Inflammatory macrophage (primary cell): Measurements from ENCODE around the gene NRTN.

Experiments
- DNase-seq, 2 donors: peaks; one replicate each; pipeline ENCODE4 v3.0.0-alpha.2; 2020 to 2022

NRTN gene

DNA sequence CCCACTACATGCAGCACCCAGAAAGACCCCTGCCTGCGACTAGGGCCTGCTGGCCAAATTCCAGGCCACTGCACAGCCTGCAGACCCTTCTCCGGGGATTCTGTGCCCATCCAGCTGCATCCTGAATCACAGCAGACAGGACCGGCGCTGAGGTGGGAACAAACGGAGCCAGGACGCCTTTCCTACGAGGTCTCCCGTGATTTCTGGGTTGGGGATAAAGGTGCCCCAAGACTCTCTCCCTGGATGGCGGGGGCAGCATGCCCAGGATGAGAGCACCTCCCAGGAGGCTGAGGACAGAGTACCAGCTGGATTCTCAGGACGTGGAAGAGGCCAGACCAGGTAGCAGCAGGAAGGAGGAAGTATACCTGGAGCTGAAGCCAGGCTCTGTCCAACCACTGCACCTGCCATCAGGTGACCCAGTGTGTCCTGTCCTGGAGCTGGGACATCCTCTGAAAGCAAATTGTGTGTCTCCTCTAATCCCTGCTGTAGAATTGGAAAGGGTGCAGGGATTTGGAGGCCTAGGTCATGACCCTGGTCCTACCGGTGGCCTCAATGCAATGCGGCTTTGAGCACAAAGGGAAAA lies 68.8 kb downstream of the NRTN start:
- no peak for DNase-seq

DNA sequence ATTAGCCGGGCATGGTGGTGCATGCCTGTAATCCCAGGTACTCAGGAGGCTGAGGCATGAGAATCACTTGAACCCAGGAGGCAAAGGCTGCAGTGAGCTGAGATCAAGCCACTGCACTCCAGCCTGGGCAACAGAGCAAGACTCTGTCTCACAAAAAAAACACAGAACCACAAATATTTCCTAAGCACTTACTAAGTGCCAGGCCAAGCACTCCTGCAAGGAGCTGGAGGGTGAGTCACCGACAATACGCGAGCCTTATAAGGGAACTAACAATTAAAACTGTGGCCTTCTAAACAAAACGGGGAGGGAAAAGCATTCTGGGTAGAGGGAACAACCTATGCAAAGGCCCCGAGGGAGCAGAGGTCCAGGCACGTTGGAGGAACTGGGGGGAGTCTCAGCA lies 69.6 kb downstream of the NRTN start:
- DNase-seq, result peak; percentile 62 to 69

DNA sequence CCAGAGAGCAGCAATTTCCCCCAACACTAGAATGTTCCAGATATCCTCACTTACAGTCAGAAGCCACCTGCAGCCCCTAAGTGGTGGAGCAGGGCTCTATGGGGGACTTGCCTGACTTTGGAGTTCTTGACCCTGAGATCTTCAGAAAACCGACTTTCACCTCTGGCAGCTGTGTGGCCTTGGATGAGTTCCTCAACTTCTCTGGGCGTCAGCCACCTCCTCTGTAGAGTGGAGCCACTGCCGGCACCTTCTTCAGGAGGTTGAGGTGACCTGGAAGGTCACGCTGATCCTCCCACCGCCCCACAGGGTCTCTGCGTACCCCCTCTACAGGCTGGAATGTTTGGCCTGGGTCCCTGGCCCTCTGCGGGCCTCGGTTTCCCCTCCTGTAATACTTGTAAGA lies 72.6 kb downstream of the NRTN start:
- DNase-seq, result no peak

DNA sequence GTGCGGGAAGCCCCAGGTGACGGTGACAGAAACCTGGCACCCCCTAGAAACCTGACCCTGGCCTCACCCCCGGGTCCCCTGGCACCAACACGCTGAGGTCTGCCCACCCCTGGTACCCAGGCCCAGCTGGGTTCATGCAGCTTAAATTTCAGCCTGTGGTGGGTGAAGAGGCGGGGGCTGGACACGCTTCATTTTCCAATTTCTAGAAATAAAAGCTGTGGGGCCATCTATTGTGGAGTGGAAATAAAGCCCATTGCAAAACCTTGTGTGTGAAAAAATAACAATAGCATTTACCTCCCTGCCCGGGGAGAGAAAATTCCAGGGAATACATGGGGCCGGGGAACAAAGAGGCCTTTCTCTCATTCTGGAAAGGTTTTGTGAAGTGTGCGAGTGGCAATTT lies 73.0 kb downstream of the NRTN start:
- no peak for DNase-seq
